ENCODE measurements around the gene RBKS. TPM values are rescaled to one million over a fixed set of nuclear protein-coding genes. Genes with fewer than 3 reads are reported as not detected.

Gene RBKS
- total RNA-seq, 4 donors from 2014 or later = 6.9 to 10.6 (median 8.1) TPM

DNA sequence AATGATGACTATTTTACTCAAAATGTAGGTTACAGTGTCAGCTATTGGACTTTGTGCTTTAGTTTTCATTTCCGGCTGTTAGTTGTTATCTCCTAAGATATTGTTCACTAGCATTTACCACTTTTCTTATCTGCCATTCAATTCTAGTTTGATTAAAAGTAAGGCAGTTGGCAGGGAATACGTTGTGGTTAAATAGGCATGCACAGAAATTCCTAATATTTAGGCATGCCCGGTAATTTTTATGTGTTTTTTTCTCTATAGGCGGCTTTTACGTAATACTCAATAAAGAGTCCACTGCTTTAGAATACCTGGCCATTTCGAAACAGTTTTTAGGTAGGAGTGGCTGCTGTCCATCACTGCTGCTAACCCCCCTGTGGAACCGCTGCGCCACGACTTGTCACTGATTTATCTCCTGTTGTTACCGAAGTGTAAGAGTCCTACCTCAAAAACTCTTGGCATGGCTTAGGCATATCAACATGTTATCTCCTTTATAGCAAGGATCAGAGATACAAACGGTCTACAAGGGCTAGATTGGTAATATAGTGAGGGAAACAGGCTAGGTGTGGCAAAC, 39.8 kb upstream of the RBKS start:
- no peaks in the 10 kb centered on the region for H3K9me3 ChIP-seq
- intact Hi-C loops (cut with DNase I) = no loop called here
- TF ChIP-seq, protein P1, sequence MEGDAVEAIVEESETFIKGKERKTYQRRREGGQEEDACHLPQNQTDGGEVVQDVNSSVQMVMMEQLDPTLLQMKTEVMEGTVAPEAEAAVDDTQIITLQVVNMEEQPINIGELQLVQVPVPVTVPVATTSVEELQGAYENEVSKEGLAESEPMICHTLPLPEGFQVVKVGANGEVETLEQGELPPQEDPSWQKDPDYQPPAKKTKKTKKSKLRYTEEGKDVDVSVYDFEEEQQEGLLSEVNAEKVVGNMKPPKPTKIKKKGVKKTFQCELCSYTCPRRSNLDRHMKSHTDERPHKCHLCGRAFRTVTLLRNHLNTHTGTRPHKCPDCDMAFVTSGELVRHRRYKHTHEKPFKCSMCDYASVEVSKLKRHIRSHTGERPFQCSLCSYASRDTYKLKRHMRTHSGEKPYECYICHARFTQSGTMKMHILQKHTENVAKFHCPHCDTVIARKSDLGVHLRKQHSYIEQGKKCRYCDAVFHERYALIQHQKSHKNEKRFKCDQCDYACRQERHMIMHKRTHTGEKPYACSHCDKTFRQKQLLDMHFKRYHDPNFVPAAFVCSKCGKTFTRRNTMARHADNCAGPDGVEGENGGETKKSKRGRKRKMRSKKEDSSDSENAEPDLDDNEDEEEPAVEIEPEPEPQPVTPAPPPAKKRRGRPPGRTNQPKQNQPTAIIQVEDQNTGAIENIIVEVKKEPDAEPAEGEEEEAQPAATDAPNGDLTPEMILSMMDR (IDR thresholded peaks at IDR 0.05) = no peak
- no peak for TF ChIP-seq POLR2A (IDR thresholded peaks at IDR 0.05)
- WGBS, 2 donors = 85 to 92% methylated on average over 11 of the region's 11 CpGs
- peaks cover 0 to 3% of the 10 kb centered on the region in 2 donors for H3K36me3 ChIP-seq
- H3K27me3 ChIP-seq = no peaks in the 10 kb centered on the region
- no peak overlapping the region for H3K4me3 ChIP-seq (replicated peaks in 1 of 3)
- H3K27ac ChIP-seq = no peak overlapping the region
- DNase-seq = no peak
- no peaks in the 10 kb centered on the region for H3K4me1 ChIP-seq

DNA sequence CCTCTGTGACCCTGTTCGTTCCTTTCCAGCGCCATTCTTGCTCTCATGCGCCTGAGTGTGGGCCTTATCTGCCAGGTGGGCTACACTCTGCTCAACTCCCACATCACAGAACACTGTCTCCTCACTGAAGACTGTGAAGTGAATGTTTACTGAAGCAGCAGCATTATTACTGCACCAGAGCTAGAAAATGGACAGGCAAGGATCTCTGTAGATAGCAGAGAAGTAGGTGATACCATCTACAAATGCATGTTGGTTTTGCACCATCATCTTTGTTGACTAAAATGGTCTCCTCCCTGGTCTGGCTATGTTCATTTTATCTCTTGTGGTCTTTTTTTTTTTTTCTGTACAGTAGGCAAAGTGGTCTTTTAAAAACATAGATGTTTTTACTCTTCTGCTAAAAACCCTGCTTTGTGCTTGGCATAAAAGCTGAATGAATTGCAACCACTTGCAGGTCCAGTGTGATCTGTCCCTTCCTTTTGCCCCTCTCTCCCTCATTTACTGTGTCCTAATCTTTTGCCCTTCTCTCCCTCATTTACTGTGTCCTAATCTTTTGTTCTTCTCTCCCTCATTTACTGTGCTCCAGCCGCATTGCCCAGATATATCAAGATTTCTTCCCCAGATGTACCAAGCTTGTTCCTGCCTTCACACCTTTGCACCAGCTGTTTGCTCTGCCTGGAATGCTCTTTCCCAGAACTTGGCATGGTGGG, 35.7 kb upstream of the RBKS start:
- Histone ChIP-seq H3K36me3 (peaks cover 0 to 3% of the 10 kb centered on the region in 2 donors), H3K4me1 (peaks cover 0 to under 1% of the 10 kb centered on the region in 2 donors), H3K9me3 (no peaks in the 10 kb centered on the region), H3K27me3 (no peaks in the 10 kb centered on the region), H3K4me3 (replicated peaks in 1 of 3) (no peak overlapping the region), H3K27ac (no peak overlapping the region)
- intact Hi-C loops (cut with DNase I) = no loop called here
- WGBS, 2 donors = 98 to 99% methylated on average over 4 of the region's 4 CpGs
- TF ChIP-seq, protein P1 (IDR thresholded peaks at IDR 0.05) = no peak
- TF ChIP-seq POLR2A (IDR thresholded peaks at IDR 0.05) = no peak
- DNase-seq = no peak

DNA sequence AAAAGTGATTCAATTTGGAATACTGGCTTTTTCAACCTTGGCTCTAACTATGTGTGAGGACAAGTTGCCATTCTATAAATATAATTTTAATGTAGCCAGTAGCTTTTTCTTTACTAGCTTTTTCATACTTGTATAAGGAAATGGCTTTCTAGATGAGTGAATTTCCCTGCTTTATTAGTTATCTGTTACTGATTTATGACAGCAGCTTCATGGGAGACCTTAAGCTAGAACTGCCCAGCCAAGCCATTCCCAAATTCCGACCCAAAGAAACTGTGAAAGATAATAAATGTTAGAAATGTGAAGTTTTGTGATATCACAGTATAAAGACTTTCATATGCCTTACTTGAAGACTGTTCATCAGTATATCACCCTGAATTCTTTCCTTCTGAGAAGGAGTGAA, 32.7 kb upstream of the RBKS start:
- no peak overlapping the region for H3K27ac ChIP-seq
- H3K4me1 ChIP-seq = peaks cover 0 to 12% of the 10 kb centered on the region in 2 donors
- intact Hi-C loops (cut with DNase I) = no loop called here
- no peak for TF ChIP-seq POLR2A (IDR thresholded peaks at IDR 0.05)
- TF ChIP-seq, protein P1 (IDR thresholded peaks at IDR 0.05) = no peak
- no peak for DNase-seq
- H3K9me3 ChIP-seq = no peaks in the 10 kb centered on the region
- H3K36me3 ChIP-seq = no peaks in the 10 kb centered on the region
- WGBS, 2 donors = 93 to 100% methylated on average over 1 of the region's 1 CpG
- H3K4me3 ChIP-seq (replicated peaks in 1 of 3) = no peak overlapping the region
- H3K27me3 ChIP-seq = no peaks in the 10 kb centered on the region

DNA sequence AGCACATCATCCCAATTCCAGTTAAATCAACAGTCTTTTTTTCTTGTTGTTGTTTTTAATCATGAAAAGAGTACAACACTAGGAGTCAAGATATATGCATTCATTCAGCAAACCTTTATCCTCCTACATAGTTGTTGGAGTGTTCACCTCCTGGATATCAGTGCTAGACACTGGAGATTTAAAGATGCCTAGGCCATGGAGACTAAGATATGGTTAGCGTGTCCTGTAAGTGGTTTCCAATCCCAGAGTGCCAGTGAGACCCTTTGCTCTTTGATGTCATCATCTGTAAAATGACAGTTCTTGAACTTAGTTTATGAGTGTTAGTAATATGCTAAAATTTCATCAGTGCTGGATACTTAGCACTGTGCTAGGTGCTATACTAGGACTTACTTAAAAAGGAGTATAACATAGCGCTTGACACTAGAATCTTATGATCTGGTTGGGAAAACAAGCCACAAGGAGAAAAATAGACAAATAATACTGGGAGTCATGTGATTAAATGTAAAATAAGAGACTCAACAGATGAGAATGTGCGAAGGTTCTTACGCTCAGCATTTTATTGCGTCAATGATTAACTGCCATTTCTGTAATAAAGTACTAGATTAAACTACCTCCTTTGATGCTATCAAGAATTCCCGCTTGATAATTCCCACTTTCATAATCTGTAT, 31.8 kb upstream of the RBKS start:
- 80 to 98% methylated on average over 6 of the region's 6 CpGs for WGBS, 2 donors
- TF ChIP-seq POLR2A (IDR thresholded peaks at IDR 0.05) = no peak
- TF ChIP-seq, protein P1 (IDR thresholded peaks at IDR 0.05) = no peak
- peaks cover 0 to 12% of the 10 kb centered on the region in 2 donors for H3K4me1 ChIP-seq
- no peak for DNase-seq
- H3K36me3 ChIP-seq = no peaks in the 10 kb centered on the region
- intact Hi-C loops (cut with DNase I) = no loop called here
- H3K9me3 ChIP-seq = no peaks in the 10 kb centered on the region
- H3K4me3 ChIP-seq (replicated peaks in 1 of 3) = no peak overlapping the region
- no peaks in the 10 kb centered on the region for H3K27me3 ChIP-seq
- no peak overlapping the region for H3K27ac ChIP-seq

DNA sequence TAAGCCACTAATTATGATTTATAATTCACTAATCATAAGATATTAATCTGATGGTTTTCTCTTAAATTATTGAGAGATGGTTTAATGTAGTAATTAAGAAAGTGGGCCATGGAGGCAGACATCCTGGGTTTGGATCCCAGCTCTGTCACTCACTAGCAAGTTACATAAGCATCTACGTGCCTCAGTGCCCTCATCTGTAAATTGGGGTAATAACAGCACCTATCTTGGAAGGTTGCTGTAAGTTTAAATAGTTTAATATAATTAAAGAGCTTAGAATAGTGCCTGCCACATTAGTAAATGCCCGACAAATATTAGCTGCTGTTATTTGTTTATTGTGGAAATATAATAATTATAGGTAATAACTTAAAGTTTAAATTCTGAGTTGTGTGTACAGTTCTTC, 31.2 kb upstream of the RBKS start:
- TF ChIP-seq, protein P1 (IDR thresholded peaks at IDR 0.05) = no peak
- TF ChIP-seq POLR2A (IDR thresholded peaks at IDR 0.05) = no peak
- Histone ChIP-seq H3K4me3 (replicated peaks in 1 of 3) (no peak overlapping the region), H3K27ac (no peak overlapping the region), H3K36me3 (no peaks in the 10 kb centered on the region), H3K27me3 (no peaks in the 10 kb centered on the region), H3K9me3 (no peaks in the 10 kb centered on the region), H3K4me1 (peaks cover 0 to 14% of the 10 kb centered on the region in 2 donors)
- WGBS, 2 donors = 97 to 98% methylated on average over 2 of the region's 2 CpGs
- intact Hi-C loops (cut with DNase I) = no loop called here
- no peak for DNase-seq

All from thyroid gland (tissue), 4 donors.